Measurements from ENCODE around the gene NME5. TPM values are rescaled to one million over a fixed set of nuclear protein-coding genes. Genes with fewer than 3 reads are reported as not detected.

The NME5 gene
- total and polyA plus RNA-seq, 9 donors, result 0.44 to 1.2 (median 0.63) TPM

GRCh38 chr5:138107213-138107612 lies 32.0 kb downstream of the NME5 start:
- no peak for DNase-seq

DNA sequence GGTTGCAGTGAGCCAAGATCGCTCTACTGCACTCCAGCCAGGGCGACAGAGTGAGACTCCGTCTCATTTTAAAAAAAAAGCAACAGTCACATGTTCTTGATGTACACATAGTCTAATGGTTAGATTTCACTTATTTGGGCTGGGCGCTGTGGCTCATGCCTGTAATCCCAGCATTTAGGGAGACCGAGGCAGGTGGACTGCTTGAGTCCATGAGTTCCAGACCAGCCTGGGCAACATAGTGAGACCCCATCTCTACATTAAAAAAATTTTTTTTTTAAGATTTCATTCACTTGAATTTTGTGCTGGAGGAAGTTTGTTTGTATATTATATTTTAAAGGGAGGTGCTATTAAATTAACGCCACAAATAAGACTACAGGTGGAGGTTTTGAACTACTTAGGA lies 33.5 kb downstream of the NME5 start:
- Histone ChIP-seq H3K4me3 (ENCODE audit: low read length) (no peak overlapping the region), H3K27ac (ENCODE audit: low read length) (no peak overlapping the region), H3K36me3 (ENCODE audit: control insufficient read depth, insufficient read depth, low read length) (no peaks in the 10 kb centered on the region), H3K4me1 (ENCODE audit: control insufficient read depth, insufficient read depth, low read length) (no peaks in the 10 kb centered on the region), H3K9me3 (replicated peaks; ENCODE audit: control insufficient read depth, low read depth, low read length) (no peaks in the 10 kb centered on the region), H3K27me3 (ENCODE audit: control insufficient read depth, insufficient read depth, low read length) (peaks cover 5% of the 10 kb centered on the region)
- 91% methylated on average over 2 of the region's 6 CpGs for WGBS (ENCODE audit: insufficient coverage)
- no peak for DNase-seq

More at GRCh38 chr5:138107213-138107612, 32.0 kb downstream of the NME5 start:
- Histone ChIP-seq H3K36me3 (ENCODE audit: control insufficient read depth, insufficient read depth, low read length) (no peaks in the 10 kb centered on the region), H3K27me3 (ENCODE audit: control insufficient read depth, insufficient read depth, low read length) (peaks cover 5% of the 10 kb centered on the region), H3K4me1 (ENCODE audit: control insufficient read depth, insufficient read depth, low read length) (no peaks in the 10 kb centered on the region), H3K4me3 (ENCODE audit: low read length) (no peak overlapping the region), H3K9me3 (replicated peaks; ENCODE audit: control insufficient read depth, low read depth, low read length) (no peaks in the 10 kb centered on the region), H3K27ac (ENCODE audit: low read length) (no peak overlapping the region)
- WGBS (ENCODE audit: insufficient coverage), result no CpG with 5 or more reads among the region's 1 CpG

DNA sequence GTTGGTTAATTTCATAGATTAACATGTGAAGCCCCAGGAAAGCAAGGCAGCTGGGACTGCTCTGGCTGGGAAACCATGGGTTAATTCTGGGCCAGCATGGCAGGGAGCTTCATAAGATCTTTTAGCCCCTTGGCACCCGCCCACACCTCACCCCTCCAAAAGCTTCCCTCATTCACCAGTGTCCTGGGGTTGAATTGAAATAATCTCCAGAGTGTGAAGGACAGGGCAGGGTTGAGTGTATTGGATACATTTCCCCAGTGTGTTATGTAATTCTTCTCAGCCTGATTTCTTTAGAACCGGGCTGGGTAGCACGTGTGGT lies 36.0 kb downstream of the NME5 start:
- Histone ChIP-seq H3K36me3 (ENCODE audit: control insufficient read depth, insufficient read depth, low read length) (no peaks in the 10 kb centered on the region), H3K4me1 (ENCODE audit: control insufficient read depth, insufficient read depth, low read length) (no peaks in the 10 kb centered on the region), H3K27me3 (ENCODE audit: control insufficient read depth, insufficient read depth, low read length) (peaks cover 3% of the 10 kb centered on the region), H3K27ac (ENCODE audit: low read length) (no peak overlapping the region), H3K9me3 (replicated peaks; ENCODE audit: control insufficient read depth, low read depth, low read length) (no peaks in the 10 kb centered on the region), H3K4me3 (ENCODE audit: low read length) (no peak overlapping the region)
- no CpG with 5 or more reads among the region's 3 CpGs for WGBS (ENCODE audit: insufficient coverage)
- DNase-seq, result no peak

DNA sequence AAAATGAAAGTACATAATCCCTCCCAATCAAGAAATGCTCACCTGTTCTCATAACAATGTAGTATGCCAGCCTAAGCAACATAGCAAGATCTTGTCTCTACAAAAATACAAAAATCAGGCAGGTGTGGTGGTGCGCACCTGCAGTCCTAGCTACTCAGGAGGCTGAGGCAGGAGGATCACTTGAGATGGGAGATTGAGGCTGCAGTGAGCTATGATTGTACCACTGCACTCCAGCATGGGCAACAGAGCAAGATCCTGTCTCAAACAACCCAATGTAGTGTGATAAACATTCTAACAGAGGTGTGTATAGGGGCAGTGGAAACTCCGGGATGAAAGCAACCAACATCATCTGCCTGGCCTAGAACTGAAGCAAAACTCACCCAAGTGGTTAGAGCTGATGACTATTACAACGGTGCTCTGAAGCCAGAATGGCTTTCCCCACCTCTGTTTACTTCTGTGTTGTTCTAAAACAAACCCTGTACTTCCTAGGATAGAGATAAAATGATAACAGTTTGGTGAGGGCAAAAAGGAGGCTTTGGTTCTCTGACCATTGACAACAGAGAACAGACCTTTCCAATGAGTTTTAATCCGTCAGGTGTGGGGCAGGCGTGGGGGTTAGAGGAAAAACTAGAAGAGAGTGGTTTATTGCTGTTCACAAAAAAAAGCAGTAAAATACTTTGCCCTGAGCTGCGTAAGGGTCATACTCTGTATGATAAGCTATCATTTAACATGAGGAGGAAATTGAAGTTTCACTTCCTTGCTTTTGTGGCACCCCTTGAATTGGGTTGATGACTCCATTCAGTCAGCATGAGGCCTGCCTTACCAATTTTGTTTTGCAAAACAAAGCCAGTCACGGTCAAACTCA lies 36.5 kb downstream of the NME5 start:
- no peak for DNase-seq
- peaks cover 3% of the 10 kb centered on the region for H3K27me3 ChIP-seq (ENCODE audit: control insufficient read depth, insufficient read depth, low read length)
- no peaks in the 10 kb centered on the region for H3K9me3 ChIP-seq (replicated peaks; ENCODE audit: control insufficient read depth, low read depth, low read length)
- H3K27ac ChIP-seq (ENCODE audit: low read length), result no peak overlapping the region
- H3K4me3 ChIP-seq (ENCODE audit: low read length), result no peak overlapping the region
- 51% methylated on average over 3 of the region's 7 CpGs for WGBS (ENCODE audit: insufficient coverage)
- no peaks in the 10 kb centered on the region for H3K36me3 ChIP-seq (ENCODE audit: control insufficient read depth, insufficient read depth, low read length)
- no peaks in the 10 kb centered on the region for H3K4me1 ChIP-seq (ENCODE audit: control insufficient read depth, insufficient read depth, low read length)

- WGBS (ENCODE audit: insufficient coverage), result 92% methylated on average over 6 of the region's 11 CpGs
- Histone ChIP-seq H3K9me3 (replicated peaks; ENCODE audit: control insufficient read depth, low read depth, low read length) (no peaks in the 10 kb centered on the region), H3K4me3 (ENCODE audit: low read length) (no peak overlapping the region), H3K27ac (ENCODE audit: low read length) (no peak overlapping the region), H3K36me3 (ENCODE audit: control insufficient read depth, insufficient read depth, low read length) (no peaks in the 10 kb centered on the region), H3K4me1 (ENCODE audit: control insufficient read depth, insufficient read depth, low read length) (no peaks in the 10 kb centered on the region), H3K27me3 (ENCODE audit: control insufficient read depth, insufficient read depth, low read length) (peaks cover 6% of the 10 kb centered on the region)
- no peak for DNase-seq
Observed at GRCh38 chr5:138096997-138097828, 42.0 kb downstream of the NME5 start.

DNA sequence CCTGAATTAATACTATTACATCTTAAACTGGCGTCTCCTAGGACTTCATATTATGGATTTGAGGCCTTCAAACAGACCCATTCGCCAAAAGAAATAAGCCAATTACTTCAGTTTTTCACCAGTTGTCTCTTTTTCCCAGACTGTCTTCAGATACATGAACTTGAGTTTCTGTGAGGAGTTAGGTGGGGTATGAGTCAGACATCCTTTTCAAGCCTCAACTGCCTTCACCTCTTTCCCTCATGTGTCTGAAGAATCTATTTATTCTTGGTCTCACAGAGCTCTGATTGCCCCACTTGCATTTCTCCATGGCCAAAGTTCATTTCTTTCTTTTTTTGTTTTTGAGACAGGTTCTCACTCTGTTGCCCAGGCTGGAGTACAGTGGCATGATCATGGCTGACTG lies 42.9 kb downstream of the NME5 start:
- Histone ChIP-seq H3K36me3 (ENCODE audit: control insufficient read depth, insufficient read depth, low read length) (no peaks in the 10 kb centered on the region), H3K27ac (ENCODE audit: low read length) (no peak overlapping the region), H3K4me1 (ENCODE audit: control insufficient read depth, insufficient read depth, low read length) (no peaks in the 10 kb centered on the region), H3K9me3 (replicated peaks; ENCODE audit: control insufficient read depth, low read depth, low read length) (no peaks in the 10 kb centered on the region), H3K27me3 (ENCODE audit: control insufficient read depth, insufficient read depth, low read length) (peaks cover 6% of the 10 kb centered on the region), H3K4me3 (ENCODE audit: low read length) (no peak overlapping the region)
- 80% methylated on average over 1 of the region's 2 CpGs for WGBS (ENCODE audit: insufficient coverage)
- no peak for DNase-seq

- no peak for DNase-seq
- H3K27me3 ChIP-seq (ENCODE audit: control insufficient read depth, insufficient read depth, low read length), result peaks cover 6% of the 10 kb centered on the region
Observed at GRCh38 chr5:138095100-138095907, 43.9 kb downstream of the NME5 start.

GRCh38 chr5:138093036-138093435 lies 46.2 kb downstream of the NME5 start:
- no CpG with 5 or more reads among the region's 1 CpG for WGBS (ENCODE audit: insufficient coverage)

More at GRCh38 chr5:138095100-138095907, 43.9 kb downstream of the NME5 start:
- Histone ChIP-seq H3K36me3 (ENCODE audit: control insufficient read depth, insufficient read depth, low read length) (no peaks in the 10 kb centered on the region), H3K4me1 (ENCODE audit: control insufficient read depth, insufficient read depth, low read length) (no peaks in the 10 kb centered on the region), H3K9me3 (replicated peaks; ENCODE audit: control insufficient read depth, low read depth, low read length) (no peaks in the 10 kb centered on the region), H3K4me3 (ENCODE audit: low read length) (no peak overlapping the region), H3K27ac (ENCODE audit: low read length) (no peak overlapping the region)
- 29% methylated on average over 2 of the region's 4 CpGs for WGBS (ENCODE audit: insufficient coverage)

GRCh38 chr5:138092301-138092700 lies 46.9 kb downstream of the NME5 start:
- no peak for DNase-seq
- Histone ChIP-seq H3K9me3 (replicated peaks; ENCODE audit: control insufficient read depth, low read depth, low read length) (no peaks in the 10 kb centered on the region), H3K4me3 (ENCODE audit: low read length) (no peak overlapping the region), H3K4me1 (ENCODE audit: control insufficient read depth, insufficient read depth, low read length) (no peaks in the 10 kb centered on the region), H3K27me3 (ENCODE audit: control insufficient read depth, insufficient read depth, low read length) (peaks cover 6% of the 10 kb centered on the region), H3K27ac (ENCODE audit: low read length) (no peak overlapping the region), H3K36me3 (ENCODE audit: control insufficient read depth, insufficient read depth, low read length) (no peaks in the 10 kb centered on the region)
- no CpG with 5 or more reads among the region's 1 CpG for WGBS (ENCODE audit: insufficient coverage)

More at GRCh38 chr5:138093036-138093435, 46.2 kb downstream of the NME5 start:
- Histone ChIP-seq H3K4me1 (ENCODE audit: control insufficient read depth, insufficient read depth, low read length) (no peaks in the 10 kb centered on the region), H3K9me3 (replicated peaks; ENCODE audit: control insufficient read depth, low read depth, low read length) (no peaks in the 10 kb centered on the region), H3K36me3 (ENCODE audit: control insufficient read depth, insufficient read depth, low read length) (no peaks in the 10 kb centered on the region), H3K27ac (ENCODE audit: low read length) (no peak overlapping the region), H3K4me3 (ENCODE audit: low read length) (no peak overlapping the region), H3K27me3 (ENCODE audit: control insufficient read depth, insufficient read depth, low read length) (peaks cover 6% of the 10 kb centered on the region)
- no peak for DNase-seq

DNA sequence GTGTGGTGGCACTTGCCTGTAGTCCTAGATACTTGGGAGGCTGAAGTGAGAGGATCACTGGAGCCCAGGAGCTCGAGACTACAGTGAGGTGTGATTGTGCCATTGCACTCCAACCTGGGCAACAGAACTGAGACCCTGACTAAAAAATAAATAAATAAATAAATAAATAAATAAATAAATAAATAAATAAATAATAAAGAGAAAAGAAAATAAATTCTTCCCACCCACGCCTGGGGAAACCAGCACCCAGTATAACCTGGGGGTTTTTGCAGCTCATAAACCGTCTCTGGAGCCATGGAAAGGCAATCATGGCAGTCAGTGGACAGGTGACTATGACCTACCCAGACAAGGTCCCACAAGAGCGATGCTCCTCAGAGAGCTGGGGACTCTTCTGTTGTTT lies 47.5 kb downstream of the NME5 start:
- H3K27me3 ChIP-seq (ENCODE audit: control insufficient read depth, insufficient read depth, low read length), result peaks cover 2% of the 10 kb centered on the region
- no peak for DNase-seq
- no peaks in the 10 kb centered on the region for H3K36me3 ChIP-seq (ENCODE audit: control insufficient read depth, insufficient read depth, low read length)
- H3K27ac ChIP-seq (ENCODE audit: low read length), result no peak overlapping the region
- H3K9me3 ChIP-seq (replicated peaks; ENCODE audit: control insufficient read depth, low read depth, low read length), result no peaks in the 10 kb centered on the region
- no peak overlapping the region for H3K4me3 ChIP-seq (ENCODE audit: low read length)
- H3K4me1 ChIP-seq (ENCODE audit: control insufficient read depth, insufficient read depth, low read length), result no peaks in the 10 kb centered on the region
- 60% methylated on average over 1 of the region's 4 CpGs for WGBS (ENCODE audit: insufficient coverage)

Measured in muscle of leg (tissue), 11 donors.